Fibroblast of lung (primary cell): ENCODE results near the gene TRIM62. TPM values are rescaled to one million over a fixed set of nuclear protein-coding genes. Genes with fewer than 3 reads are reported as not detected.

Source experiments
- DNase-seq, 2 donors: peaks; one replicate each; pipeline versions ENCODE4 v3.0.0 to v3.0.0-alpha.2; 2010; ENCODE audit warnings: low read depth in 2 of 2
- H2AFZ ChIP-seq: 2 replicates; pipeline ENCODE4 v1.5.1; 2012; ENCODE audit warnings: low read length, control low read depth, inconsistent platforms
- H3K27ac ChIP-seq: 2 replicates; pipeline ENCODE4 v1.5.1; 2011; ENCODE audit warnings: low read length, control low read depth; ENCODE audit not compliant: insufficient read depth
- H3K27me3 ChIP-seq: 2 replicates; pipeline ENCODE4 v1.5.1; 2011; ENCODE audit warnings: mild to moderate bottlenecking, low read length; ENCODE audit not compliant: control insufficient read depth, insufficient read depth
- H3K36me3 ChIP-seq: 2 replicates; pipeline ENCODE4 v1.5.1; 2011; ENCODE audit warnings: low read length; ENCODE audit not compliant: control insufficient read depth, insufficient read depth
- H3K4me1 ChIP-seq: 2 replicates; pipeline ENCODE4 v1.5.1; 2011; ENCODE audit warnings: low read length; ENCODE audit not compliant: control insufficient read depth, insufficient read depth; ENCODE audit errors: extremely low read depth
- H3K4me2 ChIP-seq: 2 replicates; pipeline ENCODE4 v1.5.1; 2011; ENCODE audit warnings: low read length, control low read depth; ENCODE audit not compliant: insufficient read depth; ENCODE audit errors: extremely low read depth
- H3K4me3 ChIP-seq, 4 experiments: fragments of 200-600 bp in 1 of 4; sonication (generic) in 1 of 4; replicated peaks in 1 of 4; 2 replicates each; pipeline ENCODE4 v1.5.1; 2011 to 2016; ENCODE audit warnings: low read length in 4 of 4, low read depth in 3 of 4, mild to moderate bottlenecking in 3 of 4, control low read depth in 2 of 4, inconsistent platforms in 1 of 4, mixed read lengths in 1 of 4; ENCODE audit not compliant: insufficient read depth in 1 of 4; ENCODE audit errors: control extremely low read depth in 1 of 4
- H3K79me2 ChIP-seq: 2 replicates; pipeline ENCODE4 v1.5.1; 2012; ENCODE audit warnings: mild to moderate bottlenecking, low read length, inconsistent platforms; ENCODE audit not compliant: control insufficient read depth, insufficient read depth
- H3K9ac ChIP-seq: 2 replicates; pipeline ENCODE4 v1.5.1; 2011; ENCODE audit warnings: mild to moderate bottlenecking, low read length, control low read depth; ENCODE audit not compliant: insufficient read depth
- H3K9me3 ChIP-seq: 2 replicates; pipeline ENCODE4 v1.5.1; 2012; ENCODE audit warnings: low read depth, low read length; ENCODE audit not compliant: control insufficient read depth, insufficient read depth
- H4K20me1 ChIP-seq: 2 replicates; pipeline ENCODE4 v1.5.1; 2011; ENCODE audit warnings: low read length; ENCODE audit not compliant: control insufficient read depth, insufficient read depth; ENCODE audit errors: extremely low read depth
- CTCF ChIP-seq, 2 donors: IDR thresholded peaks in 1 of 2; conservative IDR thresholded peaks in 1 of 2; 1 replicate in 1 of 2; 2 replicates in 1 of 2; pipeline ENCODE4 v1.5.1; 2011 to 2012; ENCODE audit warnings: low read length in 2 of 2, control low read depth in 1 of 2, inconsistent platforms in 1 of 2, low read depth in 1 of 2, mild to moderate bottlenecking in 1 of 2
- EZH2 ChIP-seq: IDR thresholded peaks from 2 replicates; pipeline ENCODE4 v1.5.1; 2012; ENCODE audit warnings: low read length, control low read depth, mild to moderate bottlenecking; ENCODE audit errors: missing control alignments
- polyA plus RNA-seq, 2 donors: library from polyadenylated mRNA; depleted of rRNA in 1 of 2; stranded (reverse) in 1 of 2; unstranded in 1 of 2; fragments of >200 nt; gene quantifications; 2 replicates each; pipeline ENCODE4 v1.2.1, GENCODE V29; 2011 to 2012; ENCODE audit warnings: missing spikeins in 1 of 2
- total RNA-seq: library from RNA; depleted of rRNA; stranded (reverse); fragments of >200 nt; gene quantifications from 2 replicates; pipeline ENCODE4 v1.2.1, GENCODE V29; 2014

Gene TRIM62
- total and polyA plus RNA-seq, 2 donors (not counting 1 experiment from before 2014, with no cell fraction given), result 1.8 to 2.4 TPM

- no peak overlapping the region for H2AFZ ChIP-seq
- no peak for DNase-seq
- no peak overlapping the region for H3K27ac ChIP-seq
- H3K79me2 ChIP-seq, result no peaks in the 10 kb centered on the region
- no peaks in the 10 kb centered on the region for H3K9me3 ChIP-seq
- no peak for TF ChIP-seq CTCF (conservative IDR thresholded peaks at IDR 0.05 in 1 of 2, IDR thresholded peaks at IDR 0.05 in 1 of 2; ENCODE audit: low read depth in 1 of 2, low read length in 2 of 2)
- peaks cover 3% of the 10 kb centered on the region for H3K27me3 ChIP-seq
- no peaks in the 10 kb centered on the region for H3K36me3 ChIP-seq
- H3K4me3 ChIP-seq, result no peak overlapping the region
- H3K4me2 ChIP-seq, result no peak overlapping the region
- H4K20me1 ChIP-seq, result no peaks in the 10 kb centered on the region
- no peak overlapping the region for H3K9ac ChIP-seq
- no peaks in the 10 kb centered on the region for H3K4me1 ChIP-seq
These were observed 10.0 kb upstream of the TRIM62 start for GRCh38 chr1:33191731-33192275.

GRCh38 chr1:33190701-33191100 is 8.9 kb upstream of the TRIM62 start:
- no peak for TF ChIP-seq CTCF (conservative IDR thresholded peaks at IDR 0.05 in 1 of 2, IDR thresholded peaks at IDR 0.05 in 1 of 2; ENCODE audit: low read depth in 1 of 2, low read length in 2 of 2)
- no peak for TF ChIP-seq EZH2
- Histone ChIP-seq H3K9me3 (no peaks in the 10 kb centered on the region), H2AFZ (no peak overlapping the region), H3K9ac (no peak overlapping the region), H3K79me2 (no peaks in the 10 kb centered on the region), H3K4me2 (no peak overlapping the region), H3K27ac (no peak overlapping the region), H3K36me3 (no peaks in the 10 kb centered on the region), H3K4me3 (no peak overlapping the region), H3K4me1 (no peaks in the 10 kb centered on the region), H3K27me3 (peaks cover 3% of the 10 kb centered on the region), H4K20me1 (no peaks in the 10 kb centered on the region)
- no peak for DNase-seq

- TF ChIP-seq CTCF (conservative IDR thresholded peaks at IDR 0.05 in 1 of 2, IDR thresholded peaks at IDR 0.05 in 1 of 2; ENCODE audit: low read depth in 1 of 2, low read length in 2 of 2) (no peak), EZH2 (no peak)
- no peaks in the 10 kb centered on the region for H3K36me3 ChIP-seq
- peak in 1 of 2 donors; percentile 35 for DNase-seq
These were observed 6.9 kb upstream of the TRIM62 start for GRCh38 chr1:33188572-33189275.

More at GRCh38 chr1:33188572-33189275, 6.9 kb upstream of the TRIM62 start:
- no peak overlapping the region for H3K4me2 ChIP-seq
- H3K27me3 ChIP-seq, result peaks cover 5% of the 10 kb centered on the region
- no peaks in the 10 kb centered on the region for H3K79me2 ChIP-seq
- no peaks in the 10 kb centered on the region for H3K9me3 ChIP-seq
- no peaks in the 10 kb centered on the region for H3K4me1 ChIP-seq
- no peak overlapping the region for H3K4me3 ChIP-seq
- H2AFZ ChIP-seq, result no peak overlapping the region
- H4K20me1 ChIP-seq, result no peaks in the 10 kb centered on the region
- H3K27ac ChIP-seq, result no peak overlapping the region
- no peak overlapping the region for H3K9ac ChIP-seq
